ENCODE data around the gene P3H4. TPM values are rescaled to one million over a fixed set of nuclear protein-coding genes. Genes with fewer than 3 reads are reported as not detected.
A peak's percentile ranks its signal among the peaks of the same experiment; 100 is the strongest.

P3H4 gene
- total RNA-seq, 1 donor from 2014 or later, result 84.8 TPM

GRCh38 chr17:41792845-41793783, 18.6 kb downstream of the P3H4 start:
- Mint-ChIP-seq H3K27me3 (ENCODE audit: low read depth) (no peaks in the 10 kb centered on the region), H3K4me3 (ENCODE audit: unreplicated experiment) (peak overlapping the region; percentile 33), H3K36me3 (ENCODE audit: low read depth) (no peaks in the 10 kb centered on the region), H3K27ac (ENCODE audit: unreplicated experiment) (peak overlapping the region; percentile 77), H3K9me3 (ENCODE audit: low read depth) (no peaks in the 10 kb centered on the region), H3K4me1 (ENCODE audit: low read depth) (peaks cover 21% of the 10 kb centered on the region)
- DNase-seq (ENCODE audit: low spot score), result no peak
- no peak for TF ChIP-seq CTCF (IDR thresholded peaks at IDR 0.05)

- no peak for DNase-seq (ENCODE audit: low spot score)
- no peak for TF ChIP-seq CTCF (IDR thresholded peaks at IDR 0.05)
- no peak overlapping the region for H3K27ac Mint-ChIP-seq (ENCODE audit: unreplicated experiment)
These were observed 24.7 kb downstream of the P3H4 start for GRCh38 chr17:41787021-41787418.

GRCh38 chr17:41786227-41787020, 25.3 kb downstream of the P3H4 start, which contains the start of gene JUP:
Gene JUP (minus strand): TSS chr17:41786711. CDS start chr17:41771854, 14,857 bp downstream.
- Mint-ChIP-seq H3K36me3 (ENCODE audit: low read depth) (peaks cover 2% of the 10 kb centered on the region), H3K27me3 (ENCODE audit: low read depth) (no peaks in the 10 kb centered on the region), H3K27ac (ENCODE audit: unreplicated experiment) (no peak within 1 kb of the TSS), H3K4me3 (ENCODE audit: unreplicated experiment) (peak within 1 kb of the TSS; percentile 57), H3K9me3 (ENCODE audit: low read depth) (no peaks in the 10 kb centered on the region), H3K4me1 (ENCODE audit: low read depth) (peaks cover 22% of the 10 kb centered on the region)
- DNase-seq (ENCODE audit: low spot score), result peak; percentile 99
- TF ChIP-seq CTCF (IDR thresholded peaks at IDR 0.05), result peak; percentile 87

More at GRCh38 chr17:41787021-41787418, 24.7 kb downstream of the P3H4 start:
- Mint-ChIP-seq H3K4me1 (ENCODE audit: low read depth) (peaks cover 19% of the 10 kb centered on the region), H3K36me3 (ENCODE audit: low read depth) (no peaks in the 10 kb centered on the region), H3K4me3 (ENCODE audit: unreplicated experiment) (no peak overlapping the region), H3K27me3 (ENCODE audit: low read depth) (no peaks in the 10 kb centered on the region), H3K9me3 (ENCODE audit: low read depth) (no peaks in the 10 kb centered on the region)

- no peak for TF ChIP-seq CTCF (IDR thresholded peaks at IDR 0.05)
- no peaks in the 10 kb centered on the region for H3K9me3 Mint-ChIP-seq (ENCODE audit: low read depth)
- H3K4me1 Mint-ChIP-seq (ENCODE audit: low read depth), result peaks cover 23% of the 10 kb centered on the region
- H3K27ac Mint-ChIP-seq (ENCODE audit: unreplicated experiment), result no peak overlapping the region
- peak overlapping the region; percentile 57 for H3K4me3 Mint-ChIP-seq (ENCODE audit: unreplicated experiment)
- no peaks in the 10 kb centered on the region for H3K27me3 Mint-ChIP-seq (ENCODE audit: low read depth)
- H3K36me3 Mint-ChIP-seq (ENCODE audit: low read depth), result peaks cover 2% of the 10 kb centered on the region
- no peak for DNase-seq (ENCODE audit: low spot score)
These were observed 25.9 kb downstream of the P3H4 start for GRCh38 chr17:41785859-41786226.

Data from chondrocyte (in vitro differentiated cells).